ENCODE results near the gene PLCB3. TPM values are rescaled to one million over a fixed set of nuclear protein-coding genes. Genes with fewer than 3 reads are reported as not detected.

PLCB3 gene
- total RNA-seq, 4 donors from 2014 or later = 16.2 to 33.2 (median 25.1) TPM

GRCh38 chr11:64255135-64256128, 4.1 kb downstream of the PLCB3 start:
- WGBS, 2 donors (ENCODE audit: low coverage in 1 of 2) = 80% methylated on average over 14 of the region's 35 CpGs; no CpG with 5 or more reads in 1 of the 2 donors

GRCh38 chr11:64256300-64256699, 5.0 kb downstream of the PLCB3 start:
- Histone ChIP-seq H3K27ac (no peak overlapping the region), H3K27me3 (no peaks in the 10 kb centered on the region), H3K9me3 (no peaks in the 10 kb centered on the region), H3K36me3 (peaks cover 0 to 70% of the 10 kb centered on the region in 2 donors), H3K4me3 (no peak overlapping the region), H3K4me1 (peaks cover 0 to 30% (median 18%) of the 10 kb centered on the region in 3 donors)
- TF ChIP-seq CTCF (IDR thresholded peaks at IDR 0.05) = no peak
- no peak for TF ChIP-seq POLR2A (IDR thresholded peaks at IDR 0.05)
- no peak for TF ChIP-seq EP300 (IDR thresholded peaks at IDR 0.05)
- TF ChIP-seq POLR2AphosphoS5 (IDR thresholded peaks at IDR 0.05) = no peak
- ATAC-seq = no peak
- no CpG with 5 or more reads among the region's 15 CpGs for WGBS, 2 donors (ENCODE audit: low coverage in 1 of 2)

More at GRCh38 chr11:64255135-64256128, 4.1 kb downstream of the PLCB3 start:
- no peaks in the 10 kb centered on the region for H3K27me3 ChIP-seq
- peaks cover 0 to 63% of the 10 kb centered on the region in 2 donors for H3K36me3 ChIP-seq
- no peak overlapping the region for H3K27ac ChIP-seq
- H3K9me3 ChIP-seq = no peaks in the 10 kb centered on the region
- TF ChIP-seq POLR2AphosphoS5 (IDR thresholded peaks at IDR 0.05) = no peak
- TF ChIP-seq CTCF (IDR thresholded peaks at IDR 0.05) = no peak
- no peak for TF ChIP-seq POLR2A (IDR thresholded peaks at IDR 0.05)
- TF ChIP-seq EP300 (IDR thresholded peaks at IDR 0.05) = no peak
- peaks cover 0 to 38% (median 24%) of the 10 kb centered on the region in 3 donors for H3K4me1 ChIP-seq
- ATAC-seq = no peak
- H3K4me3 ChIP-seq = no peak overlapping the region

- Histone ChIP-seq H3K36me3 (peaks cover 0 to 90% of the 10 kb centered on the region in 2 donors), H3K9me3 (no peaks in the 10 kb centered on the region), H3K27me3 (no peaks in the 10 kb centered on the region), H3K27ac (no peak overlapping the region), H3K4me1 (peaks cover 0 to 11% (median 4%) of the 10 kb centered on the region in 3 donors), H3K4me3 (no peak overlapping the region)
- WGBS, 2 donors (ENCODE audit: low coverage in 1 of 2) = 91% methylated on average over 14 of the region's 24 CpGs; no CpG with 5 or more reads in 1 of the 2 donors
- no peak for ATAC-seq
- no peak for TF ChIP-seq EP300 (IDR thresholded peaks at IDR 0.05)
- no peak for TF ChIP-seq CTCF (IDR thresholded peaks at IDR 0.05)
- no peak for TF ChIP-seq POLR2A (IDR thresholded peaks at IDR 0.05)
- no peak for TF ChIP-seq POLR2AphosphoS5 (IDR thresholded peaks at IDR 0.05)
Observed at GRCh38 chr11:64258356-64258755, 7.0 kb downstream of the PLCB3 start.

- TF ChIP-seq CTCF (IDR thresholded peaks at IDR 0.05) = no peak
- TF ChIP-seq POLR2AphosphoS5 (IDR thresholded peaks at IDR 0.05) = no peak
- no peak for TF ChIP-seq POLR2A (IDR thresholded peaks at IDR 0.05)
- no peak for TF ChIP-seq EP300 (IDR thresholded peaks at IDR 0.05)
- H3K27ac ChIP-seq = no peak overlapping the region
- no peak overlapping the region for H3K4me3 ChIP-seq
- H3K9me3 ChIP-seq = no peaks in the 10 kb centered on the region
- no peaks in the 10 kb centered on the region for H3K27me3 ChIP-seq
- 20 to 87% methylated on average over 1 to 7 of the region's 32 CpGs for whole genome bisulfite sequencing, 2 donors (ENCODE audit: low coverage in 1 of 2)
- H3K36me3 ChIP-seq = peaks cover 0 to 97% of the 10 kb centered on the region in 2 donors
- peaks cover 0 to 4% (median 0%) of the 10 kb centered on the region in 3 donors for H3K4me1 ChIP-seq
- ATAC-seq = no peak
Observed at GRCh38 chr11:64258946-64259532, 7.7 kb downstream of the PLCB3 start.
